A172 (cell line): ENCODE results near the gene CUL1. TPM values are rescaled to one million over a fixed set of nuclear protein-coding genes. Genes with fewer than 3 reads are reported as not detected.

ENCODE experiments used
- DNase-seq: peaks from one replicate; pipeline ENCODE4 v3.0.0-alpha.2; 2015; ENCODE audit warnings: low spot score
- total RNA-seq: library from RNA; depleted of rRNA; stranded (reverse); fragments of >200 nt; shearing (Covaris generic); gene quantifications from 2 replicates; pipeline ENCODE4 v1.2.3, GENCODE V29; 2014

CUL1 gene
- total RNA-seq, 1 experiment from 2014 or later: 57.4 TPM

DNA sequence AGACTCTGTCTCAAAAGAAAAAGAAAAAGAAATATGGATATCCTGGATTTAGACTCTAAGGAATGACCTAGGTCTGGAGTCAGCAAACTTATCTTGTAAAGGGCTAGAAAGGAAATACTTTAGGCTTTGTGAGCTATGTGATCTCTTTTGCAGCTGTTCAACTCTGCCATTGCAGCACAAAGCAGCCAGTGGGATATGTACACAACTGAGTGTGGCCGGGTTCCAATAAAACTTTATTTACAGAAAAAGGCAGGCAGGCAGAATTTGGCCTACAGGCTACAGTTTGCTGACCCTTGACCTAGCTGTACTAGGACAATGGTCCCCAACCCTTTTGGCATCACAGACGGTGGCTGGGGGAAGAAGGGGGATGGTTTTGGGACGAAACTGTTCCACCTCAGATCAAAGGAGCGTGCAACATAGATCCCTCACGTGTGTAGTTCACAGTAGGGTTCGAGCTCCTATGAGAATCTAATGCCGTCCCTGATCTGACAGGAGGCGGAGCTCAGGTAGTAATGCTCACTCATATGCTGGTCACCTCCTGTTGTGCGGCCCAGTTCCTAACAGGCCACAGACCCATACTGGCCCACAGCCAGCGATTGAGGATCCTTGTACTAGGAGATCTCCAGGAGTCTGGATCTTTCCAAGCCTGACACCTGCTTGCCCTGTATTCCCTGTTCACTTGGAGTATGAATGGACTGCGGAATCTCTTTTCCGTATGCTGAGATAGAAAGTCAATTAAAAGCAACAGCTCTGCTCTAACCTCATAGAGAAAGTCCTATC, 63.0 kb downstream of the CUL1 start:
- no peak for DNase-seq

GRCh38 chr7:148763622-148764021, 64.9 kb downstream of the CUL1 start:
- no peak for DNase-seq

DNA sequence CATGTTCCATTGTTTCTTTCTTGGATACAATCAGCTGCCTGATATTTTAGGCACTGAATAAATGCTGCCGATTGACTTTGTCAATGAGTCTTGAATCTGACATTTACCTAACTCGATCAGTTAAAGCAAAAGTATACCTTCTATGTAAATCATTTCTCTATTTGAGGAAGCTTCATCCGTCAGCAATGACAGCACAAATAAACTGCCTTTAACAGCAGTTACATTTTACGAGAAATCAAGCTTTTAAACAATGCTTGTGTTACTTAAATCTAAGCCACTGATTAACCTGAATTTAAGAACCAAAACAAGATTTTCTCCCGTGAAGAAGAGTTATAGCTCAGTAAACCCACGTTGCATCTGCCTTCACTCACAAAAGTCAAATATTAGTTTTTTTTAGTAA, 71.3 kb downstream of the CUL1 start:
- DNase-seq: no peak

GRCh38 chr7:148772297-148773089, 73.8 kb downstream of the CUL1 start:
- peak; percentile 97 for DNase-seq

DNA sequence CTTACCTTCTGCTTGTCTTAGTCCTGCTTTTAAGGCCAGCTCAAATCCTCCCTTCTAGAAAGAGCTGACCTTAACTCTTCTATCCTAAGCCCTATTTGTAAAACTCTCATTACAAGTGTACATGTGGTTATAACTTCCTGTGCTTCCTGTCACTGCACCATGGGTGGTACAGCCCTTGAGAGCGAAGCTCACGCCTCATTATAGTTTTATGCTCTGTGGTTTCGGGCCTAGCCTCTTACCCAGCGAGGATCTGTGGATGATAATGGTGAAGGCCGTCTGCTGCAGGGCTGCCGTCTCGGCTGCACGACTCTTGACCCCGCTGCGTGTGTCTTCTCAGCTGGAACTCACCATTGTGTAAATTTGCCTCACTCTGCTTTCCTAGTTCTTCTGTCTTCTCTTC, 74.6 kb downstream of the CUL1 start:
- peak; percentile 74 for DNase-seq

DNA sequence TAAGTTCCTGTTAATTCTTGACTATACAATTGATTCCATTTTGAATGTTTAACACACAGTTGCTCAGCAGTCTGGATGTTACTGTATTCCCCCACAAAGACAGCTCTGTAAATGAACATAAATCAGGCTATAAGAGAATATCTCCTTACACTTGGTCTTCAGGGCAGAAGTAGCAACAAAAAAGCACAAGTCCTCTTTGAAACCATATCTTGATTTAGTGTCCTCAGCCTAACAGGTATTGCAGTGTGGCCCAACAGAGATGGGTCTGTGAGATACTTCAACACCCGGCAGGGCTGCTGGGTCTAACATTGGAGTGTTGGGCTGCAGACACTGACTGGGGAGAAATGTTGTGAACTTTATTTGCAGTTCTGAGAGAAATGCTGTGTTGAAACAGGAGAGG, 75.8 kb downstream of the CUL1 start:
- DNase-seq: no peak

DNA sequence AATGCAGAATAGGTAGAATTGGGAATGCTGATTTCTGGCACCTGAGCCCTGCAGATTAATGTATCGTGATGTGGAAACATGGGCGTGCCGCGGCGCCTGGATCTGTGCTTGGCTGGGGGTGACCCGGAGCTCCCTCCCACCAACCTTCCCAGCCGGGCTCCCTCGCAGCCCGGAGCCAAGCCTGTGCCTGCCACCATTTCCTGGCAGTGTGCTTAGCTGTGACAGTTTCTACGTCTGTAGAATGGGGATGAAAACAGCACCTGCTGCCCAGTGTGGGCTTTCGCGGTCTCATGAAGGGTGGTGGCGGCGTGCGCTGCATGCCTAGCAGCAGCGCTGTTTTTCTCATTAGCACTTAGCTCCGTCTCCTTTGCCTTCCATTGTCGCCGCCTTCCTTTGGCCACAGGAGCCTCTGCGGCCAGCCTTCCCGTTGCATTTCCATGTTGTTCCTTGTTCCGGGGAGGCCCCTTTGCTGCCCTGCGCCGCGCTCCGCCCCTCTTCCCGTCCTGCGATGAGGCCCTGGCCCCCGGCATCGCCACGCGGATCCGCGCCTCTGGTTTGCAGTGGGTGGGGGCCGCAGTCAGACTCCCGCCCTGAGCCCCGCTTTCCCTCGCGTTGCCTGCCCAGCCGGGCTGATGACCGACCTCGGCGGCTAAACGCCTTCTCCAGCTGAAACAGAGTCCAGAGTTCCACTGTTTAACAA, 84.2 kb downstream of the CUL1 start:
- no peak for DNase-seq

DNA sequence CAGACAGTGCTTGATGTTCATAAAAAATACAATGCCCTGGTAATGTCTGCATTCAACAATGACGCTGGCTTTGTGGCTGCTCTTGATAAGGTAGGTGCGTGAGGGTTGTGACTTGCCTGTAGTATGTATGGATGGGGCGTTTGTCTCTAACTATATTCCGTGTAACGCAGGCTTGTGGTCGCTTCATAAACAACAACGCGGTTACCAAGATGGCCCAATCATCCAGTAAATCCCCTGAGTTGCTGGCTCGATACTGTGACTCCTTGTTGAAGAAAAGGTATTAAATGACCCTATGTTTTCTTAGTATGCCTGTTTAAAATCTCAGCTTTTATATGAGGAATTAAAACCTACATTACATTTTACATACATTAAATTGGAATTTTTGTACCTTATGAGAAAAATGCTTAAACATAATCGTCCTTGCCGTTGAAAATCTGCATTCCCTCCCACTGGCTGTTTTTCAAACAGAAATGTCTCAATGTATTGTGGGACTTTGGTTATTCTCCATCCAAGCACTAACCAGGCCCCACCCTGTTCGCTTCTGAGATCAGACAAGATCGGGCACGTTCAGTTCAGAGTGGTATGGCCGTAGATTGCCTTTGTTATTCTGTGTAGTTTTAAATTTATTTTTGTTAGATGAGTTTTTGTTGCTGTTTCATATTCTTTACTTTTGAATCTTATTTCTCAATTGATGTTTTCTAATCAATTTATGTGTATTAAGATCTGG, 85.3 kb downstream of the CUL1 start:
- DNase-seq: no peak

DNA sequence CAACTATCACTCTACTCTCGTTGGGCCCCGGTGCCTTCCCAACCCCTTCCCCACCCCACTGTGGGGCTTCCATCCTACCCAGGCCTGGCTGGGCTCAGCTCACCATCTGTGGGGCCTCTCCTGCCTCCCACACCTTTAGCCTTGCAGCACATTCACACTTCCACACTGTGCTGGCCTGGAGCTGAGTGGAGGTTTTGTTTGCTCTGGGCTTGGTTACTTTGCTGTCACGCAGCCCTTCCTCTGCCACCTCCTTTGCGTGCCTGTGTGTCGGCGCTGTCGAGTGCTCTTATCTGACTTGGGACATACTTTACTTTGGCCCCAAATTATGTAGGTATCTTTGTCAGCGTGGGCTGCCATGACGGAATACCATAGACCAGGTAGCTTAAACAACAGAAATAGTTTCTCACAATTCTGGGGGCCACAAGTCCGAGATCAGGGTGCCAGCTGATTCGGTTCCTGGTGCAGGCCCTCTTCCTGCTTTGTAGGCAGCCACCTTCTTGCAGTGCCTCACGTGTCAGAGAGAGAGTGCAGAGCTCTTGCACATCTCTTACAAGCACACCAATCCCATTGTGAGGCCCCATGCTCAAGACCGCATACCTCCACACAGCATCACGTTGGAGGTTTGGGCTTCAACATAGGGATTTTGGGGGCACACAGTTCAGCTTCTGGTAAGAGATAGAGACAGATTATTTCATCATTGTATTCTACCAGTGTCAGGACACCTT, 89.0 kb downstream of the CUL1 start:
- no peak for DNase-seq

- DNase-seq: no peak
These were observed 90.5 kb downstream of the CUL1 start for GRCh38 chr7:148789220-148789619.

DNA sequence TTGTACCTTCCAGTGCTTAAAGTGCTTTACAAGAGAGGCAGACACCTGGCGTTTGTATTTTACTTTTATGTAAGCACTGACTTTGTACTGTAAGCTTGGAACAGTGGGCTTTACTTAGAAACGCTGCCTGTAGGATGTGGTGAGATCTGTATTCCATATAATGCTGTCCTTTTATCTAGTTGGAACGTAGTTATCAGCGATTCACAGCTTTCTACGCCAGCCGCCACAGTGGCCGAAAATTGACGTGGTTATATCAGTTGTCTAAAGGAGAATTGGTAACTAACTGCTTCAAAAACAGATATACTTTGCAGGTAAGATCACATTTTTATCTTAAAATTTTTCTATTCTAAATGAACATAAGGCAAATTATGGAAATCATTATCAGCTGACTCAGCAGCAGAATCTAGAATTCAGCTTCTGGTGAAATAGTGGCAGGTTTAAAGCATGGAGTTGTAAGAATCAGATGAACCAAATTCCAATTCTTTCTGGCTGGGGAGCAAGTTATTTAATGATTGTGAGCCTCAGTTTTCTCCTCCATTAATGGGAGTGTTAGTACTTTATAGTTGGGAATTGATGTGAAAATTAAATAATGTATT, 91.5 kb downstream of the CUL1 start:
- no peak for DNase-seq

- no peak for DNase-seq
These were observed 92.1 kb downstream of the CUL1 start for GRCh38 chr7:148790850-148791249.

GRCh38 chr7:148791546-148791945, 92.8 kb downstream of the CUL1 start:
- no peak for DNase-seq

DNA sequence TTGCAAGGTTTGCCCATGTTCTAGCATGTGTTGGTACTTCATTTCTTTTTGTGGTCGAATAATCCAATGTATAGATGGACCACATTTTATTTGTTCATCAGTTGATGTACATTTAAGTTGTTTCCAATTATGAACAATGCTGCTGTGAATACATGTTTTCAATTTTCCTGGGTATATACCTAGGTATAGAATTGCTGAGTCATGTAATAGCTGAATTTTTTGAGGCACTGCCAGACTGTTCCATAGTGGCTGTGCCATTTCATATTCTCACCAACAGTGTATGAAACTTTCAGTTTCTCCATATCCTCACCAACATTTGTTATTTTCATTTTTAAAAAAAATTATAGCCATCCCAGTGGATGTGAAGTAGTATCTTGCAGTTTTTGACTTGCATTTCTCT, 94.9 kb downstream of the CUL1 start:
- no peak for DNase-seq

DNA sequence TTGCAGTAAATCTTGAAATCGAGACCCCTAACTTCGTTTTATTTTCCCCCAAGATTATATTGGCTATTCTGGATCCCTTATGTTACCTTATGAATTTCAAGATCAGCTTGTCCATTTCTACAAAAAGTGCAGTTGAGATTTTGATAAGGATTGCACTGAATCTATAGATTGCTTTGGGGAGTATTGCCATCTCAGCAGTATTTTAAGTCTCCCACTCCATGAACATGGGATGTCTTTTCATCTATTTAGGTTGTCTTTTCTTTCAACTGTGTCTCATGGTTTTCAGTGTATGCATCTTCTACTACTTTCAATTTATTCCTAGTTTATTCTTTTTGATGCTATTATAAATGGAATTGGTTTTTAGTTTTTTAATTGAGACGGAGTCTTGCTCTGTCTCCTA, 95.8 kb downstream of the CUL1 start:
- no peak for DNase-seq

DNA sequence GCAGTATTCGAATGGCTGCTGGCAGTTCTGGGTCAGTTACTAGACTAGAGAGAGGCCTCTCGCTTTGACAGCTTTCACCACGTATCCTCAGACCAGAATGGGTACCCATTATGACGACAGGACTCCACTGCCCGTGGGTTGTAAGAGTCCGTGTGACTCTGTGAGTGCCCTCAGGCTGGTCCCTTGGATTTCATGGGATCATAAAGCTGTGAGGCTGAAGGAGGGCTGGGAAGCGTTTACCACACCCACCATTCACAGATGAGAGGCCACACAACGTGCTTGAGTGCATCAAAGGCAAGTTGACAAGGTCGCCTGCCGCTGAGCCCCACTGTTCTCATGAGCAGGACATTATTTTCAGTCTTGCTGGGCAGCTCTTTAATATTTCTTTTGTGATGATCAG, 98.1 kb downstream of the CUL1 start:
- DNase-seq: no peak

DNA sequence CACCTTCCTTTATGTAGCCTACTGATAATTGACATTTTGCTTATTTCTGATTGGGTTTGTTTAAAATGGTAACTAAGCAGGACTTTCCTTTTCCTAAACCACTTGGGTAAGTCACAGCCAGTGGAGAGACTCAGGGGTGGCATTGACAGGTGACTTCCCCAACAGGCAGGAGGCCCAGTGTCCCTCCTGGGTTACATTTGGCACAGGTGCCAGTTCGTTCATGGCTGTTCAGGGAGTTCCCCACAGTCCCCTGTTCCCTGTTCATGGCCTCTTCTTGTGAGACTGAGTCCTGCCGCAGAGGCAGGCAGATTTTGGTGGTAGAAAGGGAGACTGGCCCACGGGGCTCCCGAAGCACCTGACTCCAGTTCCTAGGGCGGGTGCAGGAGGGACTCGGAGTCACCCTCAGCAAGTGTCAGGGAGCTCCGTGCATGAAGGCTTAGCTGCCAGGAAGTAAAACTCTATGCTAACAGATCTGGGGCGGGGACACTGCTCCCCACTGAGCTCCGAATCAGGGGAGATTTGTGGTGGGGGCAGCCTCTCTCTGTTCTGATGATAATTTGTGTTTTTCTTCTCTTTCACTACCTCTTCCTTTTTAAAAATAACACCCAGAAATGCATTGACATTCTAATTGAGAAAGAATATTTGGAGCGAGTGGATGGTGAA, 101.3 kb downstream of the CUL1 start:
- DNase-seq: no peak

DNA sequence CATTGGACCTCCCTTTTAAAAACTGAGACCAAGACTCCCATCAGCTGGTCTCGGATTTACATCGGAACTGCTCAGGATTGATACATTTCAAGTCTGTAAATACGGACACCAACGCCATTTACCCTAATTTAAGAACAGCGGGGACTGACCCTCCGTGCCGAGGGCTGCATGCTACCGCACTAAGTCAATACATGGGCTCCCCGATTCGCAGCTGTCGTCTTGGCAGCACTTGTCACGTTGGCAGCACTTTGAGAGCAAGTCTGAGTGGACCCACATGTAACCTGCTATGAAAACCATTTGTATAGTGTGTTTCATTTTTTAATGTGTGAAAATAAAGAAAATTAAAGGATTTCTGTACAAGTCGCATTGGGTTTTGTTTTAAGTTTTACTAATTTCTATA, 102.0 kb downstream of the CUL1 start:
- DNase-seq: no peak

- no peak for DNase-seq
These were observed 103.4 kb downstream of the CUL1 start for GRCh38 chr7:148802101-148802493.

GRCh38 chr7:148803094-148803493, 104.4 kb downstream of the CUL1 start:
- no peak for DNase-seq
